Measurements from ENCODE around the gene BPIFB6.

BPIFB6 gene

DNA sequence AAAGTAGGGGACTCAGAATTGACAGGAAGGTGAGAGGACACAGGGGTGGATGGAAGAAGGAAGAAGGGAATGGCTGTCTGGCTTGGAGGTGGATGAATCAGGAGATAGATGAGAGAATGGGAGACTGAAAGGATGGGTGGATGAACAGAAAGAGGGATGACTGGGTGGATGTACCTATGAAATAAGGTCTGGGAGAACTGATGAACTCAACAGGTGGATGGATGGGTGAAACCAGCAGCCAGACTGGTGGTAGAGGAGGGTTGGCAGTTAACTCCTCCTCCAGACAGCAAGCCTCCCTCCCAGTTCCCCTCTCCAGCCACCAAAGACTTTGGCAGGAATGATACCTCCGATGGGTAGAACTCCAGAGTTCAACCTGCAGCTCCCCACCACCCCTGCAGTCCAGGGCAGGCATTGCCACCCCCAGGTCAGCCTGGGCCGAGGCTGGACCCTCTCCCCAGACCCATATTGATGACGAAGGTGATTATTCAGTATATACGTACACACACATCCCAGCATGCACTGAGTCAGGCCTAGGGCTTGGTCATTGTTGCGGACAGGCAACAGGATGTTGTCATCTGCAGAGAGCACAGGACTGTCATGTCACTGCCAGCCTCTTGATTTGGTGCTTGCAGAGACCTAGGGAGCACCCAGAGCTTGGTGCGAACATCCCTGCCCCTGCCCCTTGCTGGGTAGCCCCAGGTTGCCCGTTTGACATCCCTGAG lies 29.2 kb upstream of the BPIFB6 start:
- no peak for DNase-seq

DNA sequence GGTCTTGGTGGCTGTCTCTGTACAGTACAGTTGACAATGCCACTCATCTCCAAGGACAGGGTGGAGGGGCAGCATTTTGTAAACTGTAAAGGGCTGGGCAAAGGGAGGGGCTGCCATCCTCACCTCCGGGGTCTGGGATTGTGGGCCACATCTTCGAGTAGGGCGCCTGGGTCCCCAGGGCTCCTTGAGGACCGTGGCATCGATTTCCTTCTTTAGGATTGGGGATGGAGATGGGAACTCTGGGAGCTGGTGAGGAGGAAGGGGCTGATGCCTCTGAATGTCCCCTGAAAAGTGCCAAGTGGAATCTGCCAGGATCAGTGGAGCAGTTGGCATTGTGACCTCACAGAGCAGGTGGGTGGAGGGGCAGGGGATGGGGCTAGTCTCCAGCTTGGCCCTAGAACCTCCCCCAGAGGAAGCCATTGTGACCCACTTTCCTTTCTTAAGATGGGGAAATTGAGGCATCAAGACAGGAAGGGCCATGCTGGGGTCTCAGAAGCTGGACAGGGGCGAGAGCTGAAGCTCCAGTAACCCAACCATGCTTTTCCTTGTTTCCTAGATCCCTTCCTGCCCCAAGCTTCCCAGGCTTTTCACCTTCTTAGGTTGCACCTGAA lies 27.2 kb upstream of the BPIFB6 start, which contains the start of gene SUN5:
Gene SUN5, minus strand, starts transcription at position 293 of the 611 bp plus-strand sequence. Its CDS starts 93 bp downstream, at position 200.
- DNase-seq = no peak

DNA sequence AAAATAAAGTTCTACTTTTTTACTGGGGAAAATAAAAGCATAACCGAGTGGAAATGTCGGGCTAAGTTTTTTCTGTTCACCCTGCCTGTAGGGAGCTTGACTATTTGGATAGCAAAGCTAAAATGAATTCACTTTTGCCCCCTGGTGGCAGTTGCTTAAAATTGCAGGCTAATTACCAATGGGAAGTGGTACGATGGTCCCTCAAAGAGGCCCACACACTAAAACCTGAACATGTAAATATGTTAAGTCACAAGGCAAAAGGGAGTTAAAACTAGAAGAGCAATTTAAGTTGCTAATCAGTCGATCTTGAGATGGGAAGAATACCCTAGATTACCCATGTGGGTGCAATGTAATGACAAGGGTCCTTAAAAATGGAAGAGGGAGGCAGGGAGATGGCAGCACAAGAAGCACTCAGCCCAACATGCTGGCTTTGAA lies 26.3 kb upstream of the BPIFB6 start:
- peak; percentile 53 for DNase-seq

DNA sequence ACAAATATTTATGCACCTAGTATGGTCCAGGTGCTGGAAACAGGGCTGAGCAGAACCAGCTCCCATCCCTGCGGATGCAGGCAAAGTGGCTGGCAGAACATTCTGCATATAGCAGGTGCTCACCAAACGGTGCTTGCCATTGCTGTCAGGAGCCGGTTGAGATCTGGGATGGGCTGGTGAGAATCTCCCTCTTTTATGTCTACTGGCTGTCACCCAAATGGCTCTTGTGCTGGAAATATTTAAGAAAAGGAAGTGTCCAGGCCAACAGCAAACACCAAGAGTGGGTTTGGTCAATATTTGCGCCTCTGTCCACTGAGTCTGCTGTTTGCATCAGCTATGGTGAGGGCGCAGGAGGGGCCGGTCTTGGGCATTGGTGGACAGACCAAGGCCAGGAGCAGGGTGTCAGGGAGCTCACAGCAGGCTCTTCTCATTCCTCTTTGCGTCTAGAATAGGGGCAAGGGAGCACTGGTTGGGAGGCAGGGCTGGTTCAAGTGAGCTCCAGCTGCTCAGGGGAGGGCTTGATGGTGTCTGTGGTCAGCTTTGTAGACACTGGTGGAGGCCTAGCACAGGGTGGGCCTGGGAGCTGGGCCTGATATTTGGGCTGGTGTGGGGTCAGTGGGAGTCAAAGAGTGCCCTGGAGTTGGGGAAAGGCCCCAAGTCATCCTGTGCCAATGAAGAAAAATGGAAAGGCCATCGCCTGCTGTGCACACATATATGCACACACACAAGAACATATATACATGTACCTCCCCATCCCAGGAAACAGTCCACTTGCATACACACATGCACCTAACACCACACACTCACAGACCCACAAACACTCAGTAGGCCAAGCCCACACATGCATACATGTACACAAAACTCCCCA lies 25.3 kb upstream of the BPIFB6 start:
- DNase-seq = no peak

DNA sequence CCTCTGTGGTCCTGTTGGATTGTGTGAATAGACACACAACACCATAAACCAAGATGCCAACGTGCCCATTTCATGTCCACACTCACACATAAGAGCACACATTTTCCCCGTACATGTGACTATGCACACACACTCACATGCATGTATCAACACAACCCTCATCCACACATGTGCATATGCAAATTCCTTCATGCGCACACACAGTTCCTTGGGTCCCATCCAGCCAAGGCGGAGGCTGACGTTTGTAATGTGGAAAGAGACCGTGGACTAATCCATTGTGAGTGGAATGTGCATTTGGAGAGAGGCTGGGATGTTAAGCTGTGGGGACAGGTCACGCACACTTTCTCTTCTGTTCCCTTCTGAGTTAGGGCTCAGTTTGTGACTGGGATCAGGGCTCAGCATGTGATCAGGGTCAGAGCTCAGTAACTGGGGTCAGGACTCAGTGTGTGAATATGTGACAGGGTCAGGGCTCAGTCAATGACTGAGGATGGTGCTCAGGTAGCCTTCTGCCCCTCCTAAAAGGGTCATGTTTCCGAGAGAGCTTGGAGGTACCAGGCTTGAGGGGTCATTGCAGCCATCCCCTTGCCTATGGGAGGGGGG lies 24.6 kb upstream of the BPIFB6 start:
- no peak for DNase-seq

DNA sequence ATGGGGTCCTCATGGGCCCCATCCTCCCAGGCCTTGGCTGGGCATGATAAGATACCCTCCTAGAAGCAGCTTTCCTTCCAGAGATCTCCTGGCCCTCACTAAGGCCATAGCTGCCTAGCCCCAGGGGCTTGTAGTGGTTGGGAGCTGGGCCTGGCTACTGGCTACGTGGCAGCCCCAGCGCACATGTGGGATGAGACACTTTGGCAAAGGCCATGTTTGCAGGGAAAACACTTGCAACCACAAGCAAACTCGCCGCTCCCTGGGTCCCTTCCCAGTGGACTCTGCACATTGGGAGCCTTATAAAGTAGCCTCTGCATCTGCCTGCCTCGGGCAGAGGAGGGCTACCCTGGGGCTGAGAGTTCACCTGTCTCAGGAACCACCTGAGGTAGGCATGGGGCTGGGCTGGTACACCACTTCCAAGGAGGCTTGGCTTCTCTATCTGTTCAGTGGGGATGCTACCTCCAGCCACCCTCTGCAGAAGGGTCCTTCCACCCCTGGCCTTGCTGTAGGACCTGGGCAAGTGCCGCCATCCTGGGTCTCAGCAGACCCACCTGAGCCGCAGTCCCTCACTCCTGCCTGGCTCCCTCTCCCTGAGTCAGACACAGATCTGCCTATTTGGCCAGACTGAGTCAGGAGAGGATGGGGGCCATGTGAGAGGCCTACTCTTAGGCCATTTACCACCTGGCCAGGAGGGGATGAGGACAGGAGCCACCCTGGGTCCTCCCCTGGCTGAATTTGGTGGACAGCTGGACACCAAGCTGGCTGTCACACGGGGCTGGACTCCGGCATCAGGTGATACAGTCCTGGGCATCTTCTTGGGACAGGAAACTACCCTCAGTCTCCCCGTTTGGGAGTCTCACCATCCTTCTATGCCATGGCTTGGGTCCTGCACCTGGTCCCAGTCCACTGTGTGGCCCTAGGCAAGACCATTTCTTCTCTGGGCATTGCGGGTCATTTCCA lies 23.8 kb upstream of the BPIFB6 start, which contains the start of gene BPIFB2:
Gene BPIFB2, plus strand, starts transcription at position 329 of the 960 bp plus-strand sequence. CDS start 871 bp downstream, outside the sequence.
- DNase-seq = no peak

DNA sequence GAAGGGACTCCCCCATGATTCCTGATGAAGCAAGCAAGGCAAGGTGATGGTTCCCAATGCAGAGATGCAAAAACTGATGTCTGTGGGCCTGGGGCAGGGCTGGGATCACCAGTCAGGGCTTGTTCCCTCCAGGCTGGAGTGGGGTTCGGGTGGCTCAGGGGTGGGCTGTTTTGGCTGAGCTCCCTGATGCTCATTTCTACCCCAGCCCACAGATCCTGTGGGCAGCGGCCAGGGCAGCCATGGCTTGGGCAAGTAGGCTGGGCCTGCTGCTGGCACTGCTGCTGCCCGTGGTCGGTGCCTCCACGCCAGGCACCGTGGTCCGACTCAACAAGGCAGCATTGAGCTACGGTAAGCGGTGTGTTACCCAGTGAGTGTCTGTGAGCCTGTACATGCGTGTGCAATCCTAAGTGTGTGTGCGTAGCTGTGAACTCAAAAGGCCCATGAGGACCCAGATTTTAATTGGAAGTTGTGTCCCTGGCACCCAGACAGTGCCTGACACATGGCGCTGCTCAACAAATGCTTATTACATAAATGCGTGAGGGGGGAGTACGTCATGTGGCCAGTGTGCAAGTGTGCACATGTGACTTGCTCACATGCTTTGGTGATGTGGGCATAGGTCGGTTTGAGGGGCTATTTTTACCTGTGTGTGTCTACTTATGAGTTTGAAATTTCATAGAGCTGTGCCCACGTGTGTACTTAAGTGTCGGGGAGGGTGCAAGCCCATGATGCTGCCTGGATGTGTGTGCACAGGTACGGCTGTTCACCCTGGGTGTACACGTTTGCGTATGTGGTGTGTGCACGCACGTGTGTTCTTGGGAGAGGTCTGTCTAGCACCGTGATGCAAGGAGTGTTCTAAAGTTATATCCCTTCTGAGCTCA lies 22.9 kb upstream of the BPIFB6 start:
- DNase-seq = no peak

DNA sequence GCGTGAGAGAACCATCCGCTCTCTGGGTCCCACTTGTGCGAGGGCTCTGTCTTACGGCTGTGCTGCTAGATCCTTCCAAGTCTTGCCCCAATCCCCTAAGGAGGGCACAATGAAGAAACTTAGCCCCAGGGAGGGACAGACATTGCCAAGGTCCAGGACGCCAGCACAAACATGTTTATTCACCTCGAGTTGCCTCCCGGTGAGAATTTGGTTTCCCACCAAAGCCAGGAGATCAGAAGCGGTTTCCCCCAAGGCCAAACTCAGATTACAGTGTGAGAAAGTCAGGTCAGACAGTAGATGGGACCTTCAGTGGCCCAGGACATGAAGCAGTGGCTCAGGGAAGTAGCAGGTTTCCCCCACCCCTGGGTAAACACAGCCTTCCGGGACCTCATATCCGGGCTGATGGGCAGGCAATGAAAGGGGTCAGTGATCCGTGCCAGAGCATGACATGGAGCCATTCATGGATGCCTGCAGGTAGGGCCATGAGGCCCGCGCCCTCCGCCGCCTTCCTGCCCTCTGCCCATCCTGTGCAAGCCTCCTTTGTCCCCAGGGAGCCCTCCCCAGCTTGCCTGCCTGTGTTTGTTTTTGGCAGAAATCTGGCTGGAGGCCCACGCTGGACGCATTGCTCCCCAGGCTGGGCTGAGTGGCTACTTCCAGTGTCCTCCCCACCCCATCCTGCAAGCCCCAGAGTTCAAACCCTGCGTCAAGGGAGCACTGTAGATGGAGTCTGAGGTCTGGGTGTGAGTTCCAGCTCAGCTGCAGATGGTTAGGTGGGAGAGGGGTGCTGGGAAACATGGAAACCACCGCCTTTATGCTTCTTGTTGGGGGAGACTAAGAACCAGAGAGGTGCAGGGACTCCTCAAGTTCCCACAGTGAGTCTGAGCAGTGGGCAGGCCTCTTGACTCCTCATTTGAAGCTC lies 22.0 kb upstream of the BPIFB6 start:
- no peak for DNase-seq

DNA sequence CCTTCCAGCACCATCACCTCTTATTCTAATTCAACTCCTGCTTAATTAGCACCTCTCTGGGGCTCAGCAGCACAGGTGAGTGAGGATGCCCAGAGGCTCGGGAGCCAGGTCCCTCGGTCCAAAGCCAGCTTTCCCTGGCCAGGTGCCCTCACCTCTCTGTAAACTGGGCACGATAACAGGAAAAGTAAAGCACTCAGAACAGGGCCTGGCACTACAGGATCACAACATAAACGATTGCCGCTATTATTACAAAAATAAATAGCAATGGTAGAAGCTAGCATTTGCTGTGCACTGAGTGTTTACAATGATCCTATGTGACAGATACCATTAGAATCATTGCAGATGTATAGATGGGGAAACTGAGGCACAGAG lies 21.3 kb upstream of the BPIFB6 start:
- no peak for DNase-seq

DNA sequence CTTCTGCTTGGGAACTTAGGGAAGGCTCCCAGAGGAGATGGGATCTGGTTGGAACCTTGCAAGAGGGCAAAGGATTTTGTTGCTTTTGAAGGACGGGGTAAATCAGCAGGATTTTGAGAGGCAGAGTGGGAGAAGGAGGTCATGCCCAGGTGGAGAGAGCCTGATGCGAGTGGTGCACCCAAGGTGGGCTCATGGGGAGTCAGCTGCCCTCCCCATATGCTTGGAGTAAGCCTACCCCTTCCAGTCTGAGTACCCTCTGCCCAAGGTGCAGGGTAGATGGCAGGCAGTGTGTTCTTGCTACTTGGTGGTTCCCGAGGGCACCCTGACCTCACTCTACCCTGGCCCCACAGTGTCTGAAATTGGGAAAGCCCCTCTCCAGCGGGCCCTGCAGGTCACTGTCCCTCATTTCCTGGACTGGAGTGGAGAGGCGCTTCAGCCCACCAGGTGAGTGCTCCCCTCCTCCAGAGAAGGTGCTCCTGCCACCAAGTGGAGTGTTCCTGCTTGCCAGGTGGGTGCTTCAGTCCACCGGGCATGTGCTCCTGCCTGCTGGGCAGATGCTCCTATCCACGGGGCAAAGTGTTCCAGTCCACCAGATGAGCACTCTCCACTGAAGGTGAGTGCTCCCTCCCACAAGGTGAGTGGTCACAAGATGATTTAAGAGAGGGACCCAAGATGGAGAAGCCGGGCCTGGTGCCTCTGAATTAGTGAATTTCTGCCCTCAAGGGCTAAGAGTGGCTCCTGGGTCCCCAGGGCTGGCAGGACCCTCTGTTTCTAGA lies 20.6 kb upstream of the BPIFB6 start:
- no peak for DNase-seq

DNA sequence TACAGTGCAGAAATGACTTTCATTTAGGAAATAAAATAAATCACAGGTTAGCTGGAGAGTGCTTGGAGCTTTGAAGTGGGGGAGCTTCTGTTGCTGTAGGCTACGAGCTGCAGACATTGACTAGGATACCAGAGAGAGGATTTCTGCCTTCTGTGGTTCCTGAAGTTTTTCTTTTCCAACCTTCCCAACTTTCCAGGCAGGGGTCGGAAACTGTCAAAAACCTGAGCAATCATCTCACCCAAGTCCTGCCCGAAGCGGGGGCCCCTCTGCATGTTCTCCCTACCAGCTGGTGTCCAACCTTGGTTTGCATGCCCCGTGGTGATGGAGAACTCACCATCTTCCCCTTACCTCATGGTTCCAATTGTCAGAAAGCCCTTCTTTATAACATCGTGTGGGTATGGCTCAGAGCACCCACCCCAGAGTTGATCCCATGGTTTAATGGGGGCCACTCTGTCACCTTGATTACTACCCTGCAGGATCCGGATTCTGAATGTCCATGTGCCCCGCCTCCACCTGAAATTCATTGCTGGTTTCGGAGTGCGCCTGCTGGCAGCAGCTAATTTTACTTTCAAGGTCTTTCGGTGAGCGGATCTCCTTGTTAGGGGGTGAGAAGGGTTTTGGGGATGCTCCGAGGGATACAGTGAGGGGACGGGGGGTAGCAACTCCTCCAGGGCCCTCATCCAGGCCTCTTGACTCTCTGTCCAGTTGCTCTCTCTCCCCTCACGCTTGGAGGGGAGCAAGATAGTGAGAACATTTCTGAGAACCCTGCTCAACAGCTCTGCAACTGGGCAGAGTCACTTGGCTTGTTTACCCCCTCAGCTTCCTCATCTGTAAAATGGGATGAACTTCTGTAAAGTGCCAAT lies 18.9 kb upstream of the BPIFB6 start:
- no peak for DNase-seq

DNA sequence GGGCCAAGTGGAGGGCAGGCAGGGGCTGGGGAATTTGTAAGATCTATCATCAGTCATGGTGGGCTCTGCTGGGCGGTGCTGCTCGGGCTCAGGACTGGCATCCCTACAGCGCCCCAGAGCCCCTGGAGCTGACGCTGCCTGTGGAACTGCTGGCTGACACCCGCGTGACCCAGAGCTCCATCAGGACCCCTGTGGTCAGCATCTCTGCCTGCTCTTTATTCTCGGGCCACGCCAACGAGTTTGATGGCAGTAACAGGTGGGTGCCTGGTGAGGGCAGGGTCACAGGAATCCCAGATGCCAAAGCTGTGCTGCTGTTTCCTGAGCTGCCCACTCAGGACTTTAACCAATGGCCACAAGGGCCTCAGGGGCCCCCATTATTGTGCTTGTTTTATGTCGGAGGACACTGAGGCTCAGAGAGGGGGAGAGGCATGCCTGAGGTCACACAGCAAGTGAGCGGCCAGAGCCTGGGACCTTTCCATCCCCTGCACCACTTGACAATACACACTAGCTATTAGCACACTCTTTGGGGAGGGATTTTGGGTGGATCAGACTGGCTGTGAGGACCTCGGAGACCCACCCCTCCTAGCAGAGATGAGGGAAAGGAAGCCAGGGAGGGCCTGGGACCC lies 17.6 kb upstream of the BPIFB6 start:
- DNase-seq = no peak

DNA sequence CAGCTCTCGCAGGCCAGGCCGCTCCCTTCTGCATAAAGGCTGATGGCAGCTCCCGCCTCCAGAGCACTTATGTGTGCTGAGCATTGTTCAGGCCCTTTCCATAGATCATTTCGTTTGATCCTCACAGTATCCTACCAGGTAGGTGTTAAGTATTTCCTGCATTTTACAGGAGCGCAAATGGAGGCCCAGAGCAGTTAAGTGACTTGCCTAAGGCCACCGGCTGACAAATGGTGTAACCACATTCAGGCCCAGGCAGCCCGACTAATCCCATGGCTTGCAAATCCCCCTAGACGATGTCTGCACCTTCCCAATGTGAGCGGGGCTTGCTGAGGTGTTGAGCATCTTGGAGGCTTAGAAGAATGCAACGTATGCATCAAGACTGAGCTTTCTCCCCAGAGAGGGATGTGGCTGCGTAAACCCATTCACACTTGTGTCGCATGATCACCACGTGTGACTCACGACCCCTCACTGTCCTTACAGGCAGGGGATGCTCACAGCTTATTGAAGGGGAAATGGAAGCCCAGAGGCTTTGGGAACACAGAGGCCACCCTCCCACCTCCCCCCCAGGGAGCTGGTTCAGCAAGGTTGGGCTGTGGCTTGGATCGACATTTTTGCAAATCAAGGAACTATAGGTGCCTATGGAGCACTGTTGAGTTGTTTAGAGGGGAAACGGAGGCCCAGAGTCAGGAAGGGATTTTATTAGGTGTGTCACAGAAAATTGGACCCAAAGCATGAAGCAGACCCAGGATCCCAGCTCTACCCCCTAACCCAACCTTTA lies 16.9 kb upstream of the BPIFB6 start:
- DNase-seq = no peak

DNA sequence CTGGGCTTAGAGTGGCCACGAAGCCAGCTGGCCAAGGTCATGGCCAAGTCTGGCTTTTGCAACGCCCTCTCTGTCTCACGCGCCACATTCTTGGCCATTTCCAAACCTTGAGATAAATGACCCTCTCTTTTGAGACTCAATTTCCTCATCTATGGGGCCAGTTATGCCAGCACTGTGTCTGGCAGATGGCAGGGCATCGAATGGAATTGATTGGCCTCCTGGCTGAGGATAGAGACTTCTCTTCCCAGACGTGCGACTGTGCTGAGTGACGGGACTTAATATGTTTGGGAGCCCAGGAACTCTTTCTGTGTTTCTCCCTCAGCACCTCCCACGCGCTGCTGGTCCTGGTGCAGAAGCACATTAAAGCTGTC lies 16.3 kb upstream of the BPIFB6 start:
- no peak for DNase-seq

DNA sequence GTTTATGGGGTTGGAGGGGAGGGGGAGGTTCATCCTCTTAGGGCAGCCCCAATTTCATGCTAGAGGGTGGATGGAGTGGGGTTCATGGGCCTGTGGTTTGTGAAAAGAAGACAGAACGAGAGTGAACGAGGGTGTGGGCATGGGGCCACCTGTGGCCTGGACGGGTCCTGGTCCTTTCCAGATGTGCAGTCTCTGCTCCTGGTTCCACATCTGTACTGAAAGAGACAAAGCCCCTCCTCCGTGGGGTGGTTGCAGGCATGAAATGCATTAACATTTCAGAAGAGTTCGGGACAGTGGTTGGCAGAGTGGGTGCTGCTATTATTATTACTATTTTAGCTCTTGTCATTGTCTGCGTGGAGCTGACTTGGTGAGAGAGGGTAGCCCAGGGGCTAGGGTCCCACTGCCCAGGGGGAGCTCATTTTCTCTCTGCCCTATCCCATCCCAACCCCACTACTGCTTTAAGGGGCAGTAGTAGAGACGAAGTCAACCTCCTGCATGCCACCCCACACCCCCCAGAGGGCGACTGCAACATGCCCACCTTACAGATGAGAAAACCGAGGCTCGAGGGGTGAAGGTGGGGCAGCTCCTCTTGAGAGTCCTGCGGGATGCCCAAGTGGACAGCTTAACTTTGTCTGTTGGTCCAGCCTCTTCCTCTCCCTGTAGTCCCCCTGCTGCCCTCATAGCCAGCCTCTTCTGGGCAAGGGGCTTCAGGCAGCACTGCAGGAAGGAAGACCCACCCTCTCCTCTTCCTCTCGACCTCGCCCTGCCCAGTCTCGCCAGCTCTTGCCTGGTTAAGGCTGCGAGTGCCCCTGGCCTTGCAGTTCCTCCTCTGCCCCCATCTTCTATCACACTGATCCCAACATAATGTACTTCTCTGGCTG lies 15.5 kb upstream of the BPIFB6 start:
- no peak for DNase-seq

Data from OCI-M1 (cell line).